WERI-Rb-1 (cell line): ENCODE results near the gene IRF3.
"Not testable (repeated sequence)": the region's sequence is repeated elsewhere in the genome, so short reads cannot be mapped to it uniquely, and the experiment has no call there.

Experiments
- DNase-seq: peaks from one replicate; pipeline ENCODE4 v3.0.0-alpha.2; 2020
- H3K27ac ChIP-seq: fragments of 250-450 bp; sonication (Bioruptor Pico); 2 replicates; pipeline ENCODE4 v1.5.1; 2020; ENCODE audit warnings: mild to moderate bottlenecking, moderate library complexity
- H3K27me3 ChIP-seq: fragments of 250-450 bp; sonication (Bioruptor Pico); 2 replicates; pipeline ENCODE4 v1.5.1; 2021; ENCODE audit warnings: mild to moderate bottlenecking, low read depth, moderate library complexity; ENCODE audit not compliant: insufficient read depth, severe bottlenecking
- H3K36me3 ChIP-seq: fragments of 250-450 bp; sonication (Bioruptor Pico); 2 replicates; pipeline ENCODE4 v1.5.1; 2020; ENCODE audit warnings: mild to moderate bottlenecking, moderate library complexity
- H3K4me3 ChIP-seq: 2 replicates; pipeline ENCODE4 v1.5.1; 2011; ENCODE audit warnings: low read depth, mild to moderate bottlenecking, control low read depth, low read length
- H3K9me3 ChIP-seq: fragments of 250-450 bp; sonication (Bioruptor Pico); 2 replicates; pipeline ENCODE4 v1.5.1; 2021; ENCODE audit warnings: mild to moderate bottlenecking, moderate library complexity; ENCODE audit not compliant: severe bottlenecking
- TF ChIP-seq, protein P1 (sequence below): IDR thresholded peaks from 2 replicates; pipeline ENCODE4 v1.5.1; 2011; ENCODE audit warnings: low read depth, mild to moderate bottlenecking, control low read depth, inconsistent platforms, low read length

IRF3 gene

DNA sequence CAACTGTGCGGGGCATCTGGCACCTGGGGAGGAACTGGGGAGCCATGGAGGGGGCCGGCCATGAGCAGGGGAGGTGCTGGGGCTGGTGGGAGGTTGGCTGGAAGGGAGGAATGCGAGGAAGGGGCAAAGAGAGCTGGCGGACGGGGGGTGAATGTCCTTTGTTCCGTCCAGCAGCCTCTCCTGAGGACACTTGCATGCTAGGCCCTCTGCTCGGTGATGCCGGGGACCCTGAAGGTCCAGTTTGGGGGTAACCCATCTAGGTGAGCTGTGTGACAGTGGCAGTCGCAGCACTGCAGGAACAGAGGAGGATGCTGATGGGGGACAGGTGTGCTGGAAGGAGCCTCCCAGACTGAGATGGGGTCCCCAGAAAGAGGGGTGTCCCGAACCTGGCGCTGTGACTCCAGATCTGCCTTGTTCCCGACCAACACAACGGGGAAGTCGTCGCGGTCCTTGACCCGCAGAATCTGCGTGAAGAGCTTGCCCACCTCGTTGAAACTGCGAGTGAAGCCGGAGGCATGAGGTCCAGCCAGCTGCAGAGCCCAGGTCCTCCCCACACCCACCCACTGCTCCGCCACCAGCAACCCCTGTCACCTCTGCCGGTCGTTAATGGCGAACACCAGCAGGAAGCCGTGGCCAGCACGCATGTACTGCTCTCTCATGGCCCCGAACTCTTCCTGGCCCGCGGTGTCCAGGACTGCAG, 29.3 kb downstream of the IRF3 start:
- Histone ChIP-seq H3K9me3 (no peaks in the 10 kb centered on the region), H3K27ac (no peak overlapping the region), H3K27me3 (no peaks in the 10 kb centered on the region), H3K36me3 (no peaks in the 10 kb centered on the region; the same call in 1 of the 2 replicates), H3K4me3 (no peak overlapping the region)
- no peak for DNase-seq
- TF ChIP-seq, protein P1, sequence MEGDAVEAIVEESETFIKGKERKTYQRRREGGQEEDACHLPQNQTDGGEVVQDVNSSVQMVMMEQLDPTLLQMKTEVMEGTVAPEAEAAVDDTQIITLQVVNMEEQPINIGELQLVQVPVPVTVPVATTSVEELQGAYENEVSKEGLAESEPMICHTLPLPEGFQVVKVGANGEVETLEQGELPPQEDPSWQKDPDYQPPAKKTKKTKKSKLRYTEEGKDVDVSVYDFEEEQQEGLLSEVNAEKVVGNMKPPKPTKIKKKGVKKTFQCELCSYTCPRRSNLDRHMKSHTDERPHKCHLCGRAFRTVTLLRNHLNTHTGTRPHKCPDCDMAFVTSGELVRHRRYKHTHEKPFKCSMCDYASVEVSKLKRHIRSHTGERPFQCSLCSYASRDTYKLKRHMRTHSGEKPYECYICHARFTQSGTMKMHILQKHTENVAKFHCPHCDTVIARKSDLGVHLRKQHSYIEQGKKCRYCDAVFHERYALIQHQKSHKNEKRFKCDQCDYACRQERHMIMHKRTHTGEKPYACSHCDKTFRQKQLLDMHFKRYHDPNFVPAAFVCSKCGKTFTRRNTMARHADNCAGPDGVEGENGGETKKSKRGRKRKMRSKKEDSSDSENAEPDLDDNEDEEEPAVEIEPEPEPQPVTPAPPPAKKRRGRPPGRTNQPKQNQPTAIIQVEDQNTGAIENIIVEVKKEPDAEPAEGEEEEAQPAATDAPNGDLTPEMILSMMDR, result no peak

- TF ChIP-seq, protein P1, result 0 out of 2 replicates have a peak, but pooled peaks have one; percentile 3
Observed at GRCh38 chr19:49635530-49636232, 30.0 kb downstream of the IRF3 start.

GRCh38 chr19:49633273-49633672, 32.4 kb downstream of the IRF3 start:
- not testable (repeated sequence) for H3K9me3 ChIP-seq, DNase-seq, H3K36me3 ChIP-seq, H3K27me3 ChIP-seq, H3K4me3 ChIP-seq, H3K27ac ChIP-seq

More at GRCh38 chr19:49635530-49636232, 30.0 kb downstream of the IRF3 start:
- H3K27ac ChIP-seq, result peak overlapping the region; percentile 40
- peak; percentile 42 for DNase-seq
- H3K9me3 ChIP-seq, result no peaks in the 10 kb centered on the region
- H3K27me3 ChIP-seq, result no peaks in the 10 kb centered on the region
- no peak overlapping the region for H3K4me3 ChIP-seq
- no peaks in the 10 kb centered on the region; the same call in 1 of the 2 replicates for H3K36me3 ChIP-seq

- Histone ChIP-seq H3K4me3 (no peak overlapping the region), H3K9me3 (no peaks in the 10 kb centered on the region), H3K27me3 (no peaks in the 10 kb centered on the region), H3K27ac (no peak overlapping the region), H3K36me3 (peaks cover 13% of the 10 kb centered on the region)
- DNase-seq, result no peak
- TF ChIP-seq, protein P1, result no peak
Observed at GRCh38 chr19:49632576-49632975, 33.1 kb downstream of the IRF3 start.

DNA sequence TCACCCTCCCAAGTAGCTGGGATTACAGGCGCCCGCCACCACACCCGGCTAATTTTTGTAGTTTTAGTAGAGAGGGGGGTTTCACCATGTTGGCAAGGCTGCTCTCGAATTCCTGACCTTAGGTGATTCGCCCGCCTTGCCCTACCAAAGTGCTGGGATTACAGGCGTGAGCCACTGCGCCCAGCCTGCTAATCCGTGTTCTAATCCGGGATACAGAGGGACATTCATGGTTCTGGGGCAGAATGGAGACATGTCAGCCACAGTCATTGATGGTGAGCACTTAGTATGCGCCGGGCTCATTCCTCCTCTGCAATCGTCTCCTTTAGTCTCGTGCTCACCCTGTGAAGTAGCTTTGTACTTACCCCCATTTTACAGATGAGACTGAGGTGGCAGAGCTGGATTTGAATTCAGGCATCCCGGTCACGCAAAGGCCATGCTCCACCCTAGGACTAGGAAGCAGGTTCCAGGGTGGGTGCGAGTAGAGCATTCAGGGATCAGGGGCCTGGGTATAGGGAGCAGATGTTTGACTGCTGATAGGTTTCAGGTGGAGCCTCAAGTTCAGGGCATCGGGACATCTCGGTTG, 34.0 kb downstream of the IRF3 start:
- Histone ChIP-seq H3K27ac (no peak overlapping the region), H3K9me3 (no peaks in the 10 kb centered on the region), H3K36me3 (peaks cover 20% of the 10 kb centered on the region), H3K4me3 (no peak overlapping the region), H3K27me3 (no peaks in the 10 kb centered on the region)
- TF ChIP-seq, protein P1, result no peak
- DNase-seq, result peak; percentile 50

DNA sequence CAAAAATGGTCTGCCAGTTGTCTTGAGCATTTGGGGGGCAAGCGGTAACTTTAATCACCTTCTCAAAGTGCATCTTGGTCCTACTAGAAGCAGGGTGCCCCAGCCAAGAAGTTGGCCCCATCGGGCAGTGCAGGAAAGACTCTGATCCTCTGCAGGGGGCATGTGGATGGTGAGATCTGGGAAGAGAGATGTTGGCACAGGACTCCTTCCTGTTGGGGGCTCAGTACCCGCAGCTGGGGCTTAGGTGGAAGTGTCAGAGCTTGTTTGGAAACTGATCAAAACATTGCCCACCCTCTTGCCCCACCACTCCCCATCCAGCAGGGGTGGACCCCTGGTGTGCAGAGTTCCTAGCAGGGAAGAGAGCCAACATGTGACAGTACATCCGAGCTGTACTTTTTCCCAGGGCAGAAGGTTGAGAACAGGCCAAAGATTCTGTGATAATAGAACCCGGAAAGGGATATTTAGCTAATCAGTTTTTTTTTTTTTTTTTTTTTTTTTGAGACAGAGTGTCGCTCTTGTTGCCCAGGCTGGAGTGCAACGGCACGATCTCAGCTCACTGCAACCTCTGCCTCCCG, 34.6 kb downstream of the IRF3 start:
- DNase-seq, result no peak
- no peak overlapping the region for H3K4me3 ChIP-seq
- no peak overlapping the region for H3K27ac ChIP-seq
- H3K27me3 ChIP-seq, result no peaks in the 10 kb centered on the region
- TF ChIP-seq, protein P1, result no peak
- H3K9me3 ChIP-seq, result no peaks in the 10 kb centered on the region
- peaks cover 25% of the 10 kb centered on the region for H3K36me3 ChIP-seq
